ENCODE data around the gene PCARE.

DNA sequence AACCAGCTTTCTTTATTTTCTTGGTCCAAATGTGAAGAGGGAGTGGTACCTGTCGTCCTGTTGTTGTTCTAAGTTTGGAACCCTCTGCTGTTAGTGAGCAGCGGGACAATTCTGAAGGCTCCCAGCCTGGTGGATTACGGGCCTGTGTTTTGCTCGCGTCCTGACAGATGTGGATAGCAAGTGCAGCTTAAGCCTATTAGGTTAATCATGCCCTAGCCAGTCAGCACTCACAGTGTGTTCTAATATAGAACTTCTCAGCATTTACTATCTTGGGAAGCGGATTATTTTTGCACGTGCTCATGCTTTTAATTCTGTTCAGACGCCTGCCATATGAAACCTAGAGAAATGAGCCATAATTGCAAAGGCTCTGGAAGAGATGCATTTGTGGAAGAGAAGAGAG lies at the start of gene PCARE:
- TF ChIP-seq ZNF155 (tag by site-specific recombination; IDR thresholded peaks at IDR 0.05) = no peak
- no peak for TF ChIP-seq CTCF (tag by site-specific recombination; IDR thresholded peaks at IDR 0.05)
- no peak for TF ChIP-seq ZBTB1 (tag by site-specific recombination; IDR thresholded peaks at IDR 0.05)
- TF ChIP-seq HOXD13 (CRISPR knock-in tag; IDR thresholded peaks at IDR 0.05; ENCODE audit: borderline replicate concordance) = no peak
- no peak for TF ChIP-seq ZSCAN30 (tag by site-specific recombination; IDR thresholded peaks at IDR 0.05)
- TF ChIP-seq, protein P1, sequence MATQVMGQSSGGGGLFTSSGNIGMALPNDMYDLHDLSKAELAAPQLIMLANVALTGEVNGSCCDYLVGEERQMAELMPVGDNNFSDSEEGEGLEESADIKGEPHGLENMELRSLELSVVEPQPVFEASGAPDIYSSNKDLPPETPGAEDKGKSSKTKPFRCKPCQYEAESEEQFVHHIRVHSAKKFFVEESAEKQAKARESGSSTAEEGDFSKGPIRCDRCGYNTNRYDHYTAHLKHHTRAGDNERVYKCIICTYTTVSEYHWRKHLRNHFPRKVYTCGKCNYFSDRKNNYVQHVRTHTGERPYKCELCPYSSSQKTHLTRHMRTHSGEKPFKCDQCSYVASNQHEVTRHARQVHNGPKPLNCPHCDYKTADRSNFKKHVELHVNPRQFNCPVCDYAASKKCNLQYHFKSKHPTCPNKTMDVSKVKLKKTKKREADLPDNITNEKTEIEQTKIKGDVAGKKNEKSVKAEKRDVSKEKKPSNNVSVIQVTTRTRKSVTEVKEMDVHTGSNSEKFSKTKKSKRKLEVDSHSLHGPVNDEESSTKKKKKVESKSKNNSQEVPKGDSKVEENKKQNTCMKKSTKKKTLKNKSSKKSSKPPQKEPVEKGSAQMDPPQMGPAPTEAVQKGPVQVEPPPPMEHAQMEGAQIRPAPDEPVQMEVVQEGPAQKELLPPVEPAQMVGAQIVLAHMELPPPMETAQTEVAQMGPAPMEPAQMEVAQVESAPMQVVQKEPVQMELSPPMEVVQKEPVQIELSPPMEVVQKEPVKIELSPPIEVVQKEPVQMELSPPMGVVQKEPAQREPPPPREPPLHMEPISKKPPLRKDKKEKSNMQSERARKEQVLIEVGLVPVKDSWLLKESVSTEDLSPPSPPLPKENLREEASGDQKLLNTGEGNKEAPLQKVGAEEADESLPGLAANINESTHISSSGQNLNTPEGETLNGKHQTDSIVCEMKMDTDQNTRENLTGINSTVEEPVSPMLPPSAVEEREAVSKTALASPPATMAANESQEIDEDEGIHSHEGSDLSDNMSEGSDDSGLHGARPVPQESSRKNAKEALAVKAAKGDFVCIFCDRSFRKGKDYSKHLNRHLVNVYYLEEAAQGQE (tag by site-specific recombination; IDR thresholded peaks at IDR 0.05) = no peak
- no peak for TF ChIP-seq SCRT1 (tag by site-specific recombination; IDR thresholded peaks at IDR 0.05; ENCODE audit: borderline replicate concordance)
- TF ChIP-seq ZNF19 (tag by site-specific recombination; IDR thresholded peaks at IDR 0.05; ENCODE audit: low read depth) = no peak
- no peak for TF ChIP-seq ZNF2 (tag by site-specific recombination; IDR thresholded peaks at IDR 0.05)
- TF ChIP-seq ZNF530 (tag by site-specific recombination; IDR thresholded peaks at IDR 0.05; ENCODE audit: low read depth) = no peak
- no peak for TF ChIP-seq KLF10 (tag by site-specific recombination; IDR thresholded peaks at IDR 0.05)
- TF ChIP-seq, protein P2, sequence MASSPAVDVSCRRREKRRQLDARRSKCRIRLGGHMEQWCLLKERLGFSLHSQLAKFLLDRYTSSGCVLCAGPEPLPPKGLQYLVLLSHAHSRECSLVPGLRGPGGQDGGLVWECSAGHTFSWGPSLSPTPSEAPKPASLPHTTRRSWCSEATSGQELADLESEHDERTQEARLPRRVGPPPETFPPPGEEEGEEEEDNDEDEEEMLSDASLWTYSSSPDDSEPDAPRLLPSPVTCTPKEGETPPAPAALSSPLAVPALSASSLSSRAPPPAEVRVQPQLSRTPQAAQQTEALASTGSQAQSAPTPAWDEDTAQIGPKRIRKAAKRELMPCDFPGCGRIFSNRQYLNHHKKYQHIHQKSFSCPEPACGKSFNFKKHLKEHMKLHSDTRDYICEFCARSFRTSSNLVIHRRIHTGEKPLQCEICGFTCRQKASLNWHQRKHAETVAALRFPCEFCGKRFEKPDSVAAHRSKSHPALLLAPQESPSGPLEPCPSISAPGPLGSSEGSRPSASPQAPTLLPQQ (tag by site-specific recombination; IDR thresholded peaks at IDR 0.05) = no peak
- no peak for TF ChIP-seq MYNN (tag by site-specific recombination; IDR thresholded peaks at IDR 0.05; ENCODE audit: borderline replicate concordance)
- TF ChIP-seq ZNF274 (IDR thresholded peaks at IDR 0.05; ENCODE audit: low read length) = no peak
- no peak for TF ChIP-seq ZNF274 (tag by site-specific recombination; IDR thresholded peaks at IDR 0.05; ENCODE audit: borderline replicate concordance)

Measured in HEK293 (cell line).